Tibial nerve (tissue), 4 donors: ENCODE measurements around the gene RYR3. TPM values are rescaled to one million over a fixed set of nuclear protein-coding genes. Genes with fewer than 3 reads are reported as not detected.

Experiments used
- DNase-seq, 2 donors: peaks; one replicate each; pipeline ENCODE4 v3.0.0-alpha.2; 2019; ENCODE audit warnings: low spot score in 2 of 2
- H3K27ac ChIP-seq, 4 donors: fragments of 200-600 bp; sonication (generic) in 3 of 4; one replicate each; pipeline ENCODE4 v1.5.1; 2017 to 2019; ENCODE audit warnings: mild to moderate bottlenecking in 1 of 4
- H3K27me3 ChIP-seq, 2 donors: fragments of 200-600 bp; sonication (generic) in 1 of 2; one replicate each; pipeline versions ENCODE4 v1.5.1 to v1.6.0; 2017 to 2019
- H3K36me3 ChIP-seq, 3 donors: fragments of 200-600 bp; sonication (generic); one replicate each; pipeline ENCODE4 v1.5.1; 2018 to 2019
- H3K4me1 ChIP-seq, 4 donors: fragments of 200-600 bp; sonication (generic) in 3 of 4; one replicate each; pipeline ENCODE4 v1.5.1; 2017 to 2019
- H3K4me3 ChIP-seq, 4 donors: fragments of 200-600 bp; sonication (generic) in 3 of 4; one replicate each; pipeline ENCODE4 v1.5.1; 2017 to 2019; ENCODE audit warnings: mild to moderate bottlenecking in 1 of 4, moderate library complexity in 1 of 4
- H3K9me3 ChIP-seq, 4 donors: fragments of 200-600 bp; sonication (generic) in 3 of 4; one replicate each; pipeline ENCODE4 v1.5.1; 2017 to 2019
- EP300 ChIP-seq, 2 donors: sonication (generic); formaldehyde crosslinking; IDR thresholded peaks; one replicate each; pipeline ENCODE4 v1.6.1; 2017; ENCODE audit warnings: antibody characterized with exemption in 2 of 2, mild to moderate bottlenecking in 1 of 2
- POLR2A ChIP-seq, 2 donors: fragments of 450-650 bp; IDR thresholded peaks; one replicate each; pipeline ENCODE4 v1.6.1; 2017; ENCODE audit warnings: antibody characterized with exemption in 2 of 2, mild to moderate bottlenecking in 2 of 2, moderate library complexity in 2 of 2
- WGBS, 2 donors: methylation state at CpG; one replicate each; pipeline ENCODE4 v1.1.5; 2018; 5-methylcytosine and 5-hydroxymethylcytosine counted together
- total RNA-seq, 4 donors: library from RNA; depleted of rRNA; stranded (reverse); fragments of >200 nt; gene quantifications; one replicate each; pipeline ENCODE4 v1.1.0, GENCODE V29; 2016
- TF ChIP-seq, protein P1 (sequence below), 5 experiments: fragments of 200-600 bp in 3 of 5; fragments of 450-650 bp in 2 of 5; sonication (generic) in 3 of 5; IDR thresholded peaks; one replicate each; pipeline ENCODE4 v1.5.1; 2016 to 2019; ENCODE audit warnings: antibody characterized with exemption in 5 of 5, mild to moderate bottlenecking in 3 of 5, moderate library complexity in 2 of 5

The RYR3 gene
- total RNA-seq, 4 donors from 2014 or later = 1.2 to 7.0 (median 5.4) TPM

DNA sequence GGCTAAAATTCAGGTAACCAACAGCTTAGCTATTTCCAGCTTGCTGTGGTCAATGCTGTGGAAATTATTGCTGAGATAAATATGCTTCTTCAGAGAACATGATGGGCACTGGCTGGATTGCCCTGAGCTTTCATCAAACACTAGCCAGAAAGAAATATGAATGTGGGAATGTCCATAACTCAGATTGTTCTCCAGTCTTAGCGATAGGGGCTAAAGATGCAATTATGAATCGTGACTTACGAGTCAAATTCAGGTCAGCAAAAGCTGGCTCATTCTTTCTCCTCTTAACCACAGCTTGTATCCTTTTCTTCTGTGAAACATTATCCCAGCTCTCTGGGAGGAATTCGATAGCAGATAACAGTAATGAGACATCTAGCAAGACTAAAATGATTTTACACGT lies 307.6 kb downstream of the RYR3 start:
- 52 to 54% methylated on average over 5 of the region's 5 CpGs for WGBS, 2 donors
- Histone ChIP-seq H3K36me3 (no peaks in the 10 kb centered on the region), H3K4me1 (no peaks in the 10 kb centered on the region), H3K9me3 (no peaks in the 10 kb centered on the region), H3K27ac (no peak overlapping the region), H3K27me3 (peaks cover 0 to 2% of the 10 kb centered on the region in 2 donors), H3K4me3 (no peak overlapping the region)
- TF ChIP-seq, protein P1, sequence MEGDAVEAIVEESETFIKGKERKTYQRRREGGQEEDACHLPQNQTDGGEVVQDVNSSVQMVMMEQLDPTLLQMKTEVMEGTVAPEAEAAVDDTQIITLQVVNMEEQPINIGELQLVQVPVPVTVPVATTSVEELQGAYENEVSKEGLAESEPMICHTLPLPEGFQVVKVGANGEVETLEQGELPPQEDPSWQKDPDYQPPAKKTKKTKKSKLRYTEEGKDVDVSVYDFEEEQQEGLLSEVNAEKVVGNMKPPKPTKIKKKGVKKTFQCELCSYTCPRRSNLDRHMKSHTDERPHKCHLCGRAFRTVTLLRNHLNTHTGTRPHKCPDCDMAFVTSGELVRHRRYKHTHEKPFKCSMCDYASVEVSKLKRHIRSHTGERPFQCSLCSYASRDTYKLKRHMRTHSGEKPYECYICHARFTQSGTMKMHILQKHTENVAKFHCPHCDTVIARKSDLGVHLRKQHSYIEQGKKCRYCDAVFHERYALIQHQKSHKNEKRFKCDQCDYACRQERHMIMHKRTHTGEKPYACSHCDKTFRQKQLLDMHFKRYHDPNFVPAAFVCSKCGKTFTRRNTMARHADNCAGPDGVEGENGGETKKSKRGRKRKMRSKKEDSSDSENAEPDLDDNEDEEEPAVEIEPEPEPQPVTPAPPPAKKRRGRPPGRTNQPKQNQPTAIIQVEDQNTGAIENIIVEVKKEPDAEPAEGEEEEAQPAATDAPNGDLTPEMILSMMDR (IDR thresholded peaks at IDR 0.05) = no peak
- DNase-seq = no peak

DNA sequence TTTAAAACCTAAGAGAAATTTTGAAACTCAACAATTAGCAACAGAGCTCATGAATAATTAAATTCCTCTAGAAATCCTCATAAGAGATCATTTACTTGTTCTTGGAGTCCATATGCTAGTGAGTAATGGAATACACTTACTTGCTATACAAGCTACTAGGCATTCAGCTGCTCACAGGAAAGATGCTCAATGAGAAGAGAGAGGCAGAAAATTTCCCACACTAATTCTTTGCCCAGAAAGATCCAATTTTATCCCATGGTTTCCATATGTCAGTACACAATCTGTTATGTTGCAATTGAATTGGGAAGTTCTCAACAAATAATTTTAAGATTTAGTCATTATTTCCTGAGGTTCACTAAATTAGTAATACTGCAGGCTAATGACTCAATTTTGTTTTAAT lies 310.4 kb downstream of the RYR3 start:
- H3K4me1 ChIP-seq = no peaks in the 10 kb centered on the region

DNA sequence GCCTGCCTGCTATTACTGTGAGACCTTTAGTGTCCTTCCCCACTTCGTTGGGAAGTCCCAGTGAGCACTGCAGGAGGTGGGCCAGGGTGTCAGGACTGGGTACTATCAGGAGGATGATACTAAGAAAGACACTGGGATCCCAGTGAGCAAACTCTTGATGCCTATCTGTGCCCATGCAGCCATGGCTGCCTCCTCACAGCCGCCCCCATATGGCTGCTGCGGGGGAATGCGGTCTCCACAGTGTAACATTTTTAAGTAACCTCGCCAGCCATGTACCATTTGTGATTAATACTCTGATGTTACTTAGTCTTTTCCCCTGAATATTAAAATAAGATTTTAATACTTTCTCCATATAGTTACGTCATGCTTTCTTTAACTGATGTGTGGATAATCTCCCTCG lies 312.2 kb downstream of the RYR3 start:
- Histone ChIP-seq H3K4me1 (no peaks in the 10 kb centered on the region), H3K36me3 (no peaks in the 10 kb centered on the region), H3K4me3 (no peak overlapping the region), H3K9me3 (no peaks in the 10 kb centered on the region), H3K27ac (no peak overlapping the region), H3K27me3 (peaks cover 0 to 2% of the 10 kb centered on the region in 2 donors)
- TF ChIP-seq, protein P1 (IDR thresholded peaks at IDR 0.05) = no peak
- no peak for TF ChIP-seq EP300 (IDR thresholded peaks at IDR 0.05)
- 84 to 85% methylated on average over 7 of the region's 7 CpGs for WGBS, 2 donors
- DNase-seq = no peak

More for the DNA sequence above, 310.4 kb downstream of the RYR3 start:
- peaks cover 0 to 2% of the 10 kb centered on the region in 2 donors for H3K27me3 ChIP-seq
- H3K36me3 ChIP-seq = no peaks in the 10 kb centered on the region
- no peaks in the 10 kb centered on the region for H3K9me3 ChIP-seq
- no peak overlapping the region for H3K4me3 ChIP-seq
- H3K27ac ChIP-seq = no peak overlapping the region
- TF ChIP-seq EP300 (IDR thresholded peaks at IDR 0.05) = no peak
- TF ChIP-seq, protein P1 (IDR thresholded peaks at IDR 0.05) = no peak
- TF ChIP-seq POLR2A (IDR thresholded peaks at IDR 0.05) = no peak
- no peak for DNase-seq

DNA sequence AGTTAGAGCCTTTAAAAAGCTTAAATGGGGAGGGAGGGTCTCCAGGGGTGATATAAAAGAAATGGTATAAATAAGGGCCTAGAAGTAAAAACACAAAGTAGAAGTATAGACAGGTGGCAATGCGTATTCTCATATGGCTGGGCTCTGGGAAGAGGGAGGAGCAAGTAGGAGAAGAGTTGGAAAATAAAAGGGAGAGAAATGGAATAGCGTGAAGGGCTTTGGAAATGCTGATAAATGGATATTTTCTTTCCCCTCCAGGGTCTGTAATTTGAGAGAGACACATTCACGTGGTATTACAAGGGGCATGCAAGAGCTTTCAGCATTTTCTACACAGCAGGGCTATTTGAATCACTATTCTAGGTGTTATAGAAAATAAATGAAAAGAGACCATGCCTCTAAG lies 313.7 kb downstream of the RYR3 start:
- TF ChIP-seq POLR2A (IDR thresholded peaks at IDR 0.05) (no peak), EP300 (IDR thresholded peaks at IDR 0.05) (no peak)
- TF ChIP-seq, protein P1 (IDR thresholded peaks at IDR 0.05) = no peak

DNA sequence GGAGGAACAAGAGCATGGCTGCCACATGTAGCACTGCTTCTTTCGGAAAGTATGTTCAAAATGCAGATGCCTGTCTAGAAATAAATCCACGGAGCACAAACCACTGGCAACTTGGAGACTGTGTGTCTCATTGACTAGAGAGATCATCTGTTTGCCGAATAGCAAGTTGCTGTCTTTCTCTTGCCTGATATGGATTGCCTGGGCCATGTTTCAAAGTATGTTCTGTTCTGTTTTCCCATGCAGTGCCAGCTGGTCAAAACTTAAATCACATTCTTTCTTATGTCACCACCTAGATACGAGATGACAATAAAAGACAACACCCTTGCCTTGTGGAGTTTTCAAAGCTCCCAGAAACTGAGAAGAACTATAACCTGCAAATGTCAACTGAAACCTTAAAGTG lies 318.9 kb downstream of the RYR3 start:
- Histone ChIP-seq H3K36me3 (no peaks in the 10 kb centered on the region), H3K9me3 (no peaks in the 10 kb centered on the region), H3K4me3 (no peak overlapping the region), H3K27me3 (no peaks in the 10 kb centered on the region), H3K27ac (no peak overlapping the region), H3K4me1 (no peaks in the 10 kb centered on the region)
- TF ChIP-seq POLR2A (IDR thresholded peaks at IDR 0.05) = no peak
- TF ChIP-seq, protein P1 (IDR thresholded peaks at IDR 0.05) = no peak
- no peak for TF ChIP-seq EP300 (IDR thresholded peaks at IDR 0.05)
- no peak for DNase-seq
- 68 to 75% methylated on average over 4 of the region's 4 CpGs for WGBS, 2 donors

More for the DNA sequence above, 313.7 kb downstream of the RYR3 start:
- Histone ChIP-seq H3K4me1 (no peaks in the 10 kb centered on the region), H3K36me3 (no peaks in the 10 kb centered on the region), H3K27me3 (peaks cover 0 to 2% of the 10 kb centered on the region in 2 donors), H3K9me3 (no peaks in the 10 kb centered on the region), H3K27ac (no peak overlapping the region), H3K4me3 (no peak overlapping the region)
- WGBS, 2 donors = 51 to 64% methylated on average over 3 of the region's 3 CpGs
- no peak for DNase-seq
